GM10266 (cell line): ENCODE results near the gene COA1.

Experiments
- DNase-seq: peaks from one replicate; pipeline ENCODE4 v3.0.0; 2012; ENCODE audit errors: extremely low spot score
- CTCF ChIP-seq: IDR thresholded peaks from 2 replicates; pipeline ENCODE4 v1.5.1; 2012; ENCODE audit warnings: mild to moderate bottlenecking, low read depth; ENCODE audit not compliant: control insufficient read depth, insufficient read depth; ENCODE audit errors: missing control alignments

Gene COA1

GRCh38 chr7:43757073-43757720 is 27.9 kb upstream of the COA1 start:
- no peak for TF ChIP-seq CTCF
- DNase-seq = no peak

- TF ChIP-seq CTCF = no peak
- peak; percentile 37 for DNase-seq
These were observed 27.2 kb upstream of the COA1 start for GRCh38 chr7:43756368-43757072.

GRCh38 chr7:43754596-43754995 is 25.3 kb upstream of the COA1 start:
- TF ChIP-seq CTCF = no peak
- DNase-seq = no peak

GRCh38 chr7:43753843-43754242 is 24.5 kb upstream of the COA1 start:
- TF ChIP-seq CTCF = no peak
- DNase-seq = no peak

- no peak for TF ChIP-seq CTCF
- DNase-seq = no peak
These were observed 24.0 kb upstream of the COA1 start for GRCh38 chr7:43753271-43753810.

GRCh38 chr7:43752411-43752810 is 23.1 kb upstream of the COA1 start:
- DNase-seq = no peak
- no peak for TF ChIP-seq CTCF
